ENCODE measurements around the gene RASA2.
A peak's percentile ranks its signal among the peaks of the same experiment; 100 is the strongest.

Gene RASA2

DNA sequence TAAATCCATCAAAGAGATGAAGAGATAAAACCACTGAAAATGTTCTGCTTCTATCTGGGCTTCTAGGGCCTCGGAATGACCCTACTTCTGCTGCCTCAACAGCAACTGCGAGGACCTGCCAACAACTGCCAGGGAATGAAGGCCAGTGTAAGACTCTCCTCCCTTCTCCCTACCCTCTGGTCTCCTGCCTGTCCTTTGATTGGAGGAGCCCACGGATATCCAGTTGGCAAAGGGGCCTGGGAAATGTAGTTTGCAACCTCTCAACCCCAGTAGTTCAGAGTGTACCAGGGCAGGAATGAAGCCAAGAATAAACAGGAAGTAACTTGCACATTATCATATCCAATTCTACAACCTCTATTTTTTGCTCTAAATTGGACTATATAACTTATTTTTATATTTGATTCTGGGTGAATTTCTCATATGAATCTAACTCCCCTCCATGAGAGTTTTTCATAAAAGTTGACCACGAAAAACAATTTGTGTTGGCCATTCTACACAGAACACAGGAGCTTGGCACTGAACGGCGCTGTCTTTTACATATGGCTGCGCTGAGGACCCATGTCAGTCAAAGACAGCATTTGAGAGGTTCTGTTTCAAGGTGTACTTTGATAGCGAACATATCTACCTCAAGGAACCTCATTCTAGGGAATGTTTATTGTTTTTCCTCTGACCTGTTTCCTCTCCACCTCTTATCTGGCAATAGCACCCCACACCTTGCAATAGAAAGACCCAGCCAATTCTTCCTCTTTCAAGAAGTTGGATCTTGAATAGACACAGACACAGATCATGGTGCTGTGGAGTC is 160.1 kb downstream of the RASA2 start:
- Histone ChIP-seq H3K79me2 (ENCODE audit: insufficient read depth, low read length) (no peaks in the 10 kb centered on the region), H3K4me3 (ENCODE audit: low read length, poor library complexity, severe bottlenecking) (no peak overlapping the region), H3K9me2 (replicated peaks; ENCODE audit: low read depth, low read length) (no peaks in the 10 kb centered on the region), H3K9me3 (ENCODE audit: insufficient read depth, low read depth, low read length) (no peaks in the 10 kb centered on the region), H2AFZ (ENCODE audit: low read length) (peak overlapping the region; percentile 81), H3F3A (ENCODE audit: low read depth) (no peaks in the 10 kb centered on the region), H3K36me3 (ENCODE audit: insufficient read depth, low read length) (no peaks in the 10 kb centered on the region), H3K27me3 (ENCODE audit: insufficient read depth, low read length, poor library complexity, severe bottlenecking) (no peaks in the 10 kb centered on the region), H4K20me1 (ENCODE audit: insufficient read depth, low read length, poor library complexity, severe bottlenecking) (no peaks in the 10 kb centered on the region), H3K4me2 (ENCODE audit: low read depth, low read length, poor library complexity, severe bottlenecking) (no peak overlapping the region), H3K9ac (ENCODE audit: low read depth, low read length, poor library complexity, severe bottlenecking) (no peak overlapping the region), H3K4me1 (ENCODE audit: insufficient read depth, low read length, poor library complexity, severe bottlenecking) (no peaks in the 10 kb centered on the region)
- TF ChIP-seq EZH2phosphoT487 (IDR thresholded peaks at IDR 0.05; ENCODE audit: borderline replicate concordance): no peak
- TF ChIP-seq, protein P1, sequence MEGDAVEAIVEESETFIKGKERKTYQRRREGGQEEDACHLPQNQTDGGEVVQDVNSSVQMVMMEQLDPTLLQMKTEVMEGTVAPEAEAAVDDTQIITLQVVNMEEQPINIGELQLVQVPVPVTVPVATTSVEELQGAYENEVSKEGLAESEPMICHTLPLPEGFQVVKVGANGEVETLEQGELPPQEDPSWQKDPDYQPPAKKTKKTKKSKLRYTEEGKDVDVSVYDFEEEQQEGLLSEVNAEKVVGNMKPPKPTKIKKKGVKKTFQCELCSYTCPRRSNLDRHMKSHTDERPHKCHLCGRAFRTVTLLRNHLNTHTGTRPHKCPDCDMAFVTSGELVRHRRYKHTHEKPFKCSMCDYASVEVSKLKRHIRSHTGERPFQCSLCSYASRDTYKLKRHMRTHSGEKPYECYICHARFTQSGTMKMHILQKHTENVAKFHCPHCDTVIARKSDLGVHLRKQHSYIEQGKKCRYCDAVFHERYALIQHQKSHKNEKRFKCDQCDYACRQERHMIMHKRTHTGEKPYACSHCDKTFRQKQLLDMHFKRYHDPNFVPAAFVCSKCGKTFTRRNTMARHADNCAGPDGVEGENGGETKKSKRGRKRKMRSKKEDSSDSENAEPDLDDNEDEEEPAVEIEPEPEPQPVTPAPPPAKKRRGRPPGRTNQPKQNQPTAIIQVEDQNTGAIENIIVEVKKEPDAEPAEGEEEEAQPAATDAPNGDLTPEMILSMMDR (conservative IDR thresholded peaks at IDR 0.05; ENCODE audit: low read length): no peak

DNA sequence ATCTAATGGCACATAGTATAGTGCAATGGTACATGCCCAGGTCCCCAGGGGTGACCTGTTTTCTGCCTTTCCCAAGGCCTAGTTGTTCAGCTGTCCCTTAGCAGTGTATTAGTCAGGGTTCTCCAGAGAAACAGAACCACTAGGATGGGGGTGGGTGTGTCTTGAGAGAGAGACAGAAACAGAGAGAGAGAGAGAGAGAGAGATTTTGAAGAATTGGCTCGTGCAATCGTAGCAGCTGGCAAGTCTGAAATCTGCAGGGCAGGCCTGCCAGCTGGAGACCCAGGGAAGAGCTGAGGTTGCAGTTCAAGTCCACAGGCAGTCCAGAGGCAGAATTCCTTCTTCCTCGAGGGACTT is 160.7 kb downstream of the RASA2 start:
- H3K9me2 ChIP-seq (replicated peaks; ENCODE audit: low read depth, low read length): no peaks in the 10 kb centered on the region
- no peaks in the 10 kb centered on the region for H4K20me1 ChIP-seq (ENCODE audit: insufficient read depth, low read length, poor library complexity, severe bottlenecking)
- H3K79me2 ChIP-seq (ENCODE audit: insufficient read depth, low read length): no peaks in the 10 kb centered on the region
- H3K4me1 ChIP-seq (ENCODE audit: insufficient read depth, low read length, poor library complexity, severe bottlenecking): no peaks in the 10 kb centered on the region
- peak overlapping the region; percentile 23; the same call in 1 of the 2 replicates for H2AFZ ChIP-seq (ENCODE audit: low read length)
- TF ChIP-seq, protein P1 (conservative IDR thresholded peaks at IDR 0.05; ENCODE audit: low read length): no peak
- TF ChIP-seq EZH2phosphoT487 (IDR thresholded peaks at IDR 0.05; ENCODE audit: borderline replicate concordance): no peak
- H3K4me3 ChIP-seq (ENCODE audit: low read length, poor library complexity, severe bottlenecking): no peak overlapping the region
- no peaks in the 10 kb centered on the region for H3K27me3 ChIP-seq (ENCODE audit: insufficient read depth, low read length, poor library complexity, severe bottlenecking)
- H3K9me3 ChIP-seq (ENCODE audit: insufficient read depth, low read depth, low read length): no peaks in the 10 kb centered on the region
- no peak overlapping the region for H3K9ac ChIP-seq (ENCODE audit: low read depth, low read length, poor library complexity, severe bottlenecking)
- no peaks in the 10 kb centered on the region for H3K36me3 ChIP-seq (ENCODE audit: insufficient read depth, low read length)
- no peak overlapping the region for H3K4me2 ChIP-seq (ENCODE audit: low read depth, low read length, poor library complexity, severe bottlenecking)
- no peaks in the 10 kb centered on the region for H3F3A ChIP-seq (ENCODE audit: low read depth)

DNA sequence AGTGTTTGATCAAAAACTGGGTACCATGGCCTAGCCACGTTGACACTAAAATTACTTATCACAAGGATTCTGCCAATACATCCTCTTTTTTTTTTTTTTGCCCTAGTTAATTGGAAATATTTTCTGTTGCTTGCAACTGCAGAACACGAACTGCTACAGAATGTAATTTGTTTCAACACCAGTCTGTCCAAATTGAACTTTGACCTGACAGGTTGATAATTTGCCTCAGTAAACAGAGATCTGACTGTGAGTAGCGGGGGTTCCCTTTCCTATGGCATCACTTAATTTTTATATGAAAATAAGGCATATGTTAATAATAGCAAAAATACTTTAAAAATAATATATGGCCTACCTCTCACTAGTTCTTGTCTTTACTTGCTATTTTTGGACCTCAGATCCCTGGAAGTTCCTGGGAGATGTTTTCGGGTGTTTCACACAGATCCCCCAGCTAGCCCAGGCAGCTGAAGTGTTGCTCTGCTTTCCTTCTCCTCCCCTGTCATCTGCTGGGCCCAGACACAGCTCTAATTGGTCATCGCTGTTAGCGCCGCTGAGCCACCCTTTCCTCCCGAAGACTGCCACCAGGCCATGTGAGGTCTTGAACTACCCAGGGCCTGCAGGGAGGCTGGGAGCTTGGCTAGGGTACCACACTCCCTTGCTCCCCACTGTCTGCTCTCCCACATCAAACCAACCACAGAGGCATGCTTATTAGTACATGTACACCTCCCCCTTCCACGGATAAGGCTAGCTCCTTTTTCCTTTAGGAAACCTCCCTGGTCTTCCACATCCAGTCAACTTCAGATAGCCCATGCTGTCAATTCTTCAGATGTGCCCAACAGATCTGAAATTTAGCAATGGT is 161.5 kb downstream of the RASA2 start:
- no peak overlapping the region for H2AFZ ChIP-seq (ENCODE audit: low read length)
- H3K79me2 ChIP-seq (ENCODE audit: insufficient read depth, low read length): no peaks in the 10 kb centered on the region
- H3K36me3 ChIP-seq (ENCODE audit: insufficient read depth, low read length): no peaks in the 10 kb centered on the region
- H3K4me1 ChIP-seq (ENCODE audit: insufficient read depth, low read length, poor library complexity, severe bottlenecking): no peaks in the 10 kb centered on the region
- H3K4me3 ChIP-seq (ENCODE audit: low read length, poor library complexity, severe bottlenecking): no peak overlapping the region
- no peaks in the 10 kb centered on the region for H3K9me3 ChIP-seq (ENCODE audit: insufficient read depth, low read depth, low read length)
- H3K9me2 ChIP-seq (replicated peaks; ENCODE audit: low read depth, low read length): no peaks in the 10 kb centered on the region
- H3K9ac ChIP-seq (ENCODE audit: low read depth, low read length, poor library complexity, severe bottlenecking): no peak overlapping the region
- no peak for TF ChIP-seq EZH2phosphoT487 (IDR thresholded peaks at IDR 0.05; ENCODE audit: borderline replicate concordance)
- TF ChIP-seq, protein P1 (conservative IDR thresholded peaks at IDR 0.05; ENCODE audit: low read length): no peak
- H4K20me1 ChIP-seq (ENCODE audit: insufficient read depth, low read length, poor library complexity, severe bottlenecking): no peaks in the 10 kb centered on the region
- H3F3A ChIP-seq (ENCODE audit: low read depth): no peaks in the 10 kb centered on the region
- no peak overlapping the region for H3K4me2 ChIP-seq (ENCODE audit: low read depth, low read length, poor library complexity, severe bottlenecking)
- H3K27me3 ChIP-seq (ENCODE audit: insufficient read depth, low read length, poor library complexity, severe bottlenecking): no peaks in the 10 kb centered on the region
